GM19397 (cell line): ENCODE data around the gene PSMA6.
"Not testable (repeated sequence)": the region's sequence is repeated elsewhere in the genome, so short reads cannot be mapped to it uniquely, and the experiment has no call there.

Source experiments
- ATAC-seq: cut with Tn5 transposase; IDR thresholded peaks from one replicate; pipeline ENCODE4 v1.9.1; 2021; ENCODE audit warnings: mild to moderate bottlenecking, moderate library complexity; ENCODE audit not compliant: unreplicated experiment

The PSMA6 gene

GRCh38 chr14:35342489-35343010 is 50.4 kb downstream of the PSMA6 start:
- no peak for ATAC-seq

- ATAC-seq = no peak
These were observed 51.5 kb downstream of the PSMA6 start for GRCh38 chr14:35343702-35344101.

- no peak for ATAC-seq
These were observed 52.1 kb downstream of the PSMA6 start for GRCh38 chr14:35344107-35344807.

- ATAC-seq = no peak
These were observed 54.6 kb downstream of the PSMA6 start for GRCh38 chr14:35346738-35347322.

- no peak for ATAC-seq
These were observed 55.3 kb downstream of the PSMA6 start for GRCh38 chr14:35347323-35348043.

GRCh38 chr14:35348044-35348380 is 55.8 kb downstream of the PSMA6 start:
- ATAC-seq = not testable (repeated sequence)

GRCh38 chr14:35349496-35350365 is 57.5 kb downstream of the PSMA6 start:
- ATAC-seq = no peak

- ATAC-seq = no peak
These were observed 59.3 kb downstream of the PSMA6 start for GRCh38 chr14:35351497-35351896.

GRCh38 chr14:35351897-35352273 is 59.7 kb downstream of the PSMA6 start:
- ATAC-seq = no peak

- no peak for ATAC-seq
These were observed 60.4 kb downstream of the PSMA6 start for GRCh38 chr14:35352274-35353233.

- no peak for ATAC-seq
These were observed 61.4 kb downstream of the PSMA6 start for GRCh38 chr14:35353409-35354172.

- not testable (repeated sequence) for ATAC-seq
These were observed 63.1 kb downstream of the PSMA6 start for GRCh38 chr14:35355235-35355634.

- no peak for ATAC-seq
These were observed 64.0 kb downstream of the PSMA6 start for GRCh38 chr14:35355981-35356841.

GRCh38 chr14:35359655-35360054 is 67.5 kb downstream of the PSMA6 start:
- not testable (repeated sequence) for ATAC-seq

GRCh38 chr14:35361141-35361480 is 68.9 kb downstream of the PSMA6 start:
- no peak for ATAC-seq

GRCh38 chr14:35362450-35362849 is 70.3 kb downstream of the PSMA6 start:
- no peak for ATAC-seq

- no peak for ATAC-seq
These were observed 70.8 kb downstream of the PSMA6 start for GRCh38 chr14:35362911-35363374.
